Liver (tissue), 9 donors: Measurements from ENCODE around the gene TAC3. TPM values are rescaled to one million over a fixed set of nuclear protein-coding genes. Genes with fewer than 3 reads are reported as not detected.
"Not testable (repeated sequence)": the region's sequence is repeated elsewhere in the genome, so short reads cannot be mapped to it uniquely, and the experiment has no call there.

Source experiments
- DNase-seq: peaks from one replicate; pipeline ENCODE4 v3.0.0-alpha.2; 2017; ENCODE audit warnings: low spot score
- H3K27ac ChIP-seq, 2 donors: one replicate each; pipeline ENCODE4 v1.7.0; 2013; ENCODE audit warnings: inconsistent platforms in 2 of 2, low read length in 2 of 2, control low read depth in 1 of 2, low read depth in 1 of 2, mild to moderate bottlenecking in 1 of 2
- H3K27me3 ChIP-seq, 4 donors: one replicate each; pipeline versions ENCODE4 v1.6.1 to v1.7.0; 2013; ENCODE audit warnings: low read length in 3 of 4, inconsistent platforms in 1 of 4, mild to moderate bottlenecking in 1 of 4, moderate library complexity in 1 of 4; ENCODE audit not compliant: control insufficient read depth in 4 of 4, insufficient read depth in 4 of 4
- H3K36me3 ChIP-seq, 4 donors: one replicate each; pipeline versions ENCODE4 v1.6.1 to v1.7.0; 2013; ENCODE audit warnings: low read length in 3 of 4, mild to moderate bottlenecking in 3 of 4, low read depth in 1 of 4, moderate library complexity in 1 of 4; ENCODE audit not compliant: control insufficient read depth in 4 of 4, insufficient read depth in 3 of 4
- H3K4me1 ChIP-seq, 4 donors: one replicate each; pipeline versions ENCODE4 v1.6.1 to v1.7.0; 2013; ENCODE audit warnings: low read length in 3 of 4, mild to moderate bottlenecking in 3 of 4, moderate library complexity in 1 of 4; ENCODE audit not compliant: control insufficient read depth in 4 of 4, insufficient read depth in 4 of 4
- H3K4me3 ChIP-seq, 3 donors: one replicate each; pipeline versions ENCODE4 v1.6.1 to v1.7.0; 2013; ENCODE audit warnings: low read length in 3 of 3, control low read depth in 1 of 3, low read depth in 1 of 3, mild to moderate bottlenecking in 1 of 3
- H3K9ac ChIP-seq, 2 donors: one replicate each; pipeline ENCODE4 v1.7.0; 2013; ENCODE audit warnings: low read length in 2 of 2, mild to moderate bottlenecking in 2 of 2, moderate library complexity in 2 of 2, control low read depth in 1 of 2, low read depth in 1 of 2
- H3K9me3 ChIP-seq, 4 donors: one replicate each; pipeline versions ENCODE4 v1.6.1 to v1.7.0; 2013; ENCODE audit warnings: low read length in 3 of 4; ENCODE audit not compliant: control insufficient read depth in 4 of 4
- EGR1 ChIP-seq, 2 donors: IDR thresholded peaks; 2 replicates each; pipeline ENCODE4 v1.6.1; 2016 to 2018; ENCODE audit warnings: antibody characterized with exemption in 2 of 2, low read depth in 2 of 2
- FOXA1 ChIP-seq: IDR thresholded peaks from 2 replicates; pipeline ENCODE4 v1.6.1; 2016; ENCODE audit warnings: antibody characterized with exemption
- GABPA ChIP-seq, 2 donors: IDR thresholded peaks in 1 of 2; conservative IDR thresholded peaks in 1 of 2; 2 replicates each; pipeline ENCODE4 v1.6.1; 2016; ENCODE audit warnings: antibody characterized with exemption in 2 of 2, mild to moderate bottlenecking in 1 of 2, moderate library complexity in 1 of 2
- HNF4A ChIP-seq, 2 donors: conservative IDR thresholded peaks; 2 replicates each; pipeline ENCODE4 v1.6.1; 2016; ENCODE audit warnings: antibody characterized with exemption in 2 of 2, mild to moderate bottlenecking in 2 of 2
- HNF4G ChIP-seq: IDR thresholded peaks from 2 replicates; pipeline ENCODE4 v1.6.1; 2016; ENCODE audit warnings: antibody characterized with exemption
- JUND ChIP-seq, 2 donors: IDR thresholded peaks; 2 replicates each; pipeline ENCODE4 v1.6.1; 2016; ENCODE audit warnings: antibody characterized with exemption in 2 of 2
- NR2F2 ChIP-seq: IDR thresholded peaks from 2 replicates; pipeline ENCODE4 v1.6.1; 2016; ENCODE audit warnings: antibody characterized with exemption
- RAD21 ChIP-seq, 2 donors: IDR thresholded peaks; 2 replicates each; pipeline ENCODE4 v1.6.1; 2016; ENCODE audit warnings: antibody characterized with exemption in 2 of 2, mild to moderate bottlenecking in 2 of 2
- RXRA ChIP-seq, 2 donors: IDR thresholded peaks; 2 replicates each; pipeline ENCODE4 v1.6.1; 2017 to 2018; ENCODE audit warnings: antibody characterized with exemption in 2 of 2, mild to moderate bottlenecking in 1 of 2
- SP1 ChIP-seq: IDR thresholded peaks from 2 replicates; pipeline ENCODE4 v1.6.1; 2018; ENCODE audit warnings: antibody characterized with exemption, mild to moderate bottlenecking
- TAF1 ChIP-seq: conservative IDR thresholded peaks from 2 replicates; pipeline ENCODE4 v1.6.1; 2016; ENCODE audit warnings: antibody characterized with exemption, mild to moderate bottlenecking
- YY1 ChIP-seq: IDR thresholded peaks from 2 replicates; pipeline ENCODE4 v1.6.1; 2016; ENCODE audit warnings: antibody characterized with exemption, mild to moderate bottlenecking
- WGBS: extraction: QIAGEN DNeasy Blood & Tissue Kit; methylation state at CpG from one replicate; pipeline ENCODE4 v1.1.7; 2013; 5-methylcytosine and 5-hydroxymethylcytosine counted together
- polyA plus RNA-seq, 2 donors: library from polyadenylated mRNA; stranded (reverse) in 1 of 2; unstranded in 1 of 2; fragments of 200-250 nt in 1 of 2; fragments of >200 nt in 1 of 2; fragmentation: Nextera tagmentation in 1 of 2; extraction: Ambion mirVana in 1 of 2; gene quantifications; one replicate each; pipeline versions ENCODE4 v1.2.1 to v1.2.3, GENCODE V29; 2013 to 2015
- total RNA-seq, 2 donors: library from RNA; depleted of rRNA; stranded (reverse); fragments of >200 nt; gene quantifications; one replicate each; pipeline ENCODE4 v1.2.3, GENCODE V29; 2014
- TF ChIP-seq, protein P1 (sequence below): IDR thresholded peaks from 2 replicates; pipeline ENCODE4 v1.6.1; 2016; ENCODE audit warnings: antibody characterized with exemption, mild to moderate bottlenecking
- TF ChIP-seq, protein P2 (sequence below): IDR thresholded peaks from 2 replicates; pipeline ENCODE4 v1.6.1; 2016; ENCODE audit warnings: antibody characterized with exemption
- TF ChIP-seq, protein P3 (sequence below): IDR thresholded peaks from 2 replicates; pipeline ENCODE4 v1.6.1; 2016; ENCODE audit warnings: antibody characterized with exemption
- TF ChIP-seq, protein P4 (sequence below): fragments of 150-350 bp; IDR thresholded peaks from 2 replicates; pipeline ENCODE4 v1.5.1; 2017; ENCODE audit warnings: improper control_type of control experiment, low read depth, low read length; ENCODE audit not compliant: missing input control
- TF ChIP-seq, protein P5 (sequence below): IDR thresholded peaks from 2 replicates; pipeline ENCODE4 v1.6.1; 2016; ENCODE audit warnings: antibody characterized with exemption
- donor health status: healthy.
- donor health status: healthy.
- donor health status: healthy.
- donor health status: healthy.
- donor health status: healthy.

Gene TAC3
- total and polyA plus RNA-seq, 4 donors, result not detected

DNA sequence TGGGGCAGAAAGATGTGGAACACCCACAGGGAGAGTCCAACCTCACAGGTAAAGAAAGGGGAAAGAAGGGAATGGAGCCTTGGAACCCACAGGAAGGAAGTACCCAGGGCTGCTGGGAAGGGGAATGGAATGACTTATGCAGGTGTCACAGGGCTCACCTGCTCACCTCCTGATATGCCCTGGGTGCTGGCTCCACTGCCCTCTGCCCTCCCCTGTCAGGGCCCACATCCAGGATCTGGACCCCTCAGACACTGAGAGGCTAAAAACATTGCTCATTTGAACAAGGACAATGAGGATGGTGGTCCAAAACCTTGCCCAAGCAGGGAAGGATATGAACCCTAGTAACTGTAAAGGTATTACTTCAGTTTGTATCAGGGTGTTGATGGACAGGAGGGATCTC, 29.3 kb downstream of the TAC3 start:
- H3K27me3 ChIP-seq, result no peaks in the 10 kb centered on the region
- H3K27ac ChIP-seq, result no peak overlapping the region
- peak; percentile 31 for DNase-seq
- no peak for TF ChIP-seq HNF4A (conservative IDR thresholded peaks at IDR 0.05)
- no peak for TF ChIP-seq EGR1 (IDR thresholded peaks at IDR 0.05; ENCODE audit: low read depth in 2 of 2)
- no peak for TF ChIP-seq NR2F2
- TF ChIP-seq RXRA (IDR thresholded peaks at IDR 0.05), result no peak
- no peak for TF ChIP-seq GABPA (IDR thresholded peaks at IDR 0.05 in 1 of 2, conservative IDR thresholded peaks at IDR 0.05 in 1 of 2)
- TF ChIP-seq, protein P1, sequence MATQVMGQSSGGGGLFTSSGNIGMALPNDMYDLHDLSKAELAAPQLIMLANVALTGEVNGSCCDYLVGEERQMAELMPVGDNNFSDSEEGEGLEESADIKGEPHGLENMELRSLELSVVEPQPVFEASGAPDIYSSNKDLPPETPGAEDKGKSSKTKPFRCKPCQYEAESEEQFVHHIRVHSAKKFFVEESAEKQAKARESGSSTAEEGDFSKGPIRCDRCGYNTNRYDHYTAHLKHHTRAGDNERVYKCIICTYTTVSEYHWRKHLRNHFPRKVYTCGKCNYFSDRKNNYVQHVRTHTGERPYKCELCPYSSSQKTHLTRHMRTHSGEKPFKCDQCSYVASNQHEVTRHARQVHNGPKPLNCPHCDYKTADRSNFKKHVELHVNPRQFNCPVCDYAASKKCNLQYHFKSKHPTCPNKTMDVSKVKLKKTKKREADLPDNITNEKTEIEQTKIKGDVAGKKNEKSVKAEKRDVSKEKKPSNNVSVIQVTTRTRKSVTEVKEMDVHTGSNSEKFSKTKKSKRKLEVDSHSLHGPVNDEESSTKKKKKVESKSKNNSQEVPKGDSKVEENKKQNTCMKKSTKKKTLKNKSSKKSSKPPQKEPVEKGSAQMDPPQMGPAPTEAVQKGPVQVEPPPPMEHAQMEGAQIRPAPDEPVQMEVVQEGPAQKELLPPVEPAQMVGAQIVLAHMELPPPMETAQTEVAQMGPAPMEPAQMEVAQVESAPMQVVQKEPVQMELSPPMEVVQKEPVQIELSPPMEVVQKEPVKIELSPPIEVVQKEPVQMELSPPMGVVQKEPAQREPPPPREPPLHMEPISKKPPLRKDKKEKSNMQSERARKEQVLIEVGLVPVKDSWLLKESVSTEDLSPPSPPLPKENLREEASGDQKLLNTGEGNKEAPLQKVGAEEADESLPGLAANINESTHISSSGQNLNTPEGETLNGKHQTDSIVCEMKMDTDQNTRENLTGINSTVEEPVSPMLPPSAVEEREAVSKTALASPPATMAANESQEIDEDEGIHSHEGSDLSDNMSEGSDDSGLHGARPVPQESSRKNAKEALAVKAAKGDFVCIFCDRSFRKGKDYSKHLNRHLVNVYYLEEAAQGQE, result no peak
- TF ChIP-seq, protein P2, sequence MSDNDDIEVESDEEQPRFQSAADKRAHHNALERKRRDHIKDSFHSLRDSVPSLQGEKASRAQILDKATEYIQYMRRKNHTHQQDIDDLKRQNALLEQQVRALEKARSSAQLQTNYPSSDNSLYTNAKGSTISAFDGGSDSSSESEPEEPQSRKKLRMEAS, result no peak
- TF ChIP-seq HNF4G, result no peak
- TF ChIP-seq, protein P3, sequence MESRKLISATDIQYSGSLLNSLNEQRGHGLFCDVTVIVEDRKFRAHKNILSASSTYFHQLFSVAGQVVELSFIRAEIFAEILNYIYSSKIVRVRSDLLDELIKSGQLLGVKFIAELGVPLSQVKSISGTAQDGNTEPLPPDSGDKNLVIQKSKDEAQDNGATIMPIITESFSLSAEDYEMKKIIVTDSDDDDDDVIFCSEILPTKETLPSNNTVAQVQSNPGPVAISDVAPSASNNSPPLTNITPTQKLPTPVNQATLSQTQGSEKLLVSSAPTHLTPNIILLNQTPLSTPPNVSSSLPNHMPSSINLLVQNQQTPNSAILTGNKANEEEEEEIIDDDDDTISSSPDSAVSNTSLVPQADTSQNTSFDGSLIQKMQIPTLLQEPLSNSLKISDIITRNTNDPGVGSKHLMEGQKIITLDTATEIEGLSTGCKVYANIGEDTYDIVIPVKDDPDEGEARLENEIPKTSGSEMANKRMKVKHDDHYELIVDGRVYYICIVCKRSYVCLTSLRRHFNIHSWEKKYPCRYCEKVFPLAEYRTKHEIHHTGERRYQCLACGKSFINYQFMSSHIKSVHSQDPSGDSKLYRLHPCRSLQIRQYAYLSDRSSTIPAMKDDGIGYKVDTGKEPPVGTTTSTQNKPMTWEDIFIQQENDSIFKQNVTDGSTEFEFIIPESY, result no peak
- no peak for TF ChIP-seq SP1
- no peak for TF ChIP-seq FOXA1
- TF ChIP-seq, protein P4, sequence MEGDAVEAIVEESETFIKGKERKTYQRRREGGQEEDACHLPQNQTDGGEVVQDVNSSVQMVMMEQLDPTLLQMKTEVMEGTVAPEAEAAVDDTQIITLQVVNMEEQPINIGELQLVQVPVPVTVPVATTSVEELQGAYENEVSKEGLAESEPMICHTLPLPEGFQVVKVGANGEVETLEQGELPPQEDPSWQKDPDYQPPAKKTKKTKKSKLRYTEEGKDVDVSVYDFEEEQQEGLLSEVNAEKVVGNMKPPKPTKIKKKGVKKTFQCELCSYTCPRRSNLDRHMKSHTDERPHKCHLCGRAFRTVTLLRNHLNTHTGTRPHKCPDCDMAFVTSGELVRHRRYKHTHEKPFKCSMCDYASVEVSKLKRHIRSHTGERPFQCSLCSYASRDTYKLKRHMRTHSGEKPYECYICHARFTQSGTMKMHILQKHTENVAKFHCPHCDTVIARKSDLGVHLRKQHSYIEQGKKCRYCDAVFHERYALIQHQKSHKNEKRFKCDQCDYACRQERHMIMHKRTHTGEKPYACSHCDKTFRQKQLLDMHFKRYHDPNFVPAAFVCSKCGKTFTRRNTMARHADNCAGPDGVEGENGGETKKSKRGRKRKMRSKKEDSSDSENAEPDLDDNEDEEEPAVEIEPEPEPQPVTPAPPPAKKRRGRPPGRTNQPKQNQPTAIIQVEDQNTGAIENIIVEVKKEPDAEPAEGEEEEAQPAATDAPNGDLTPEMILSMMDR, result no peak
- TF ChIP-seq RAD21 (IDR thresholded peaks at IDR 0.05), result no peak
- TF ChIP-seq, protein P5, sequence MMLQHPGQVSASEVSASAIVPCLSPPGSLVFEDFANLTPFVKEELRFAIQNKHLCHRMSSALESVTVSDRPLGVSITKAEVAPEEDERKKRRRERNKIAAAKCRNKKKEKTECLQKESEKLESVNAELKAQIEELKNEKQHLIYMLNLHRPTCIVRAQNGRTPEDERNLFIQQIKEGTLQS, result no peak
- TF ChIP-seq YY1, result no peak
- TF ChIP-seq JUND (IDR thresholded peaks at IDR 0.05), result no peak
- TF ChIP-seq TAF1, result no peak
- H3K36me3 ChIP-seq, result no peaks in the 10 kb centered on the region
- no peak overlapping the region for H3K4me3 ChIP-seq
- H3K9ac ChIP-seq, result no peak overlapping the region
- peaks cover 4 to 34% (median 25%) of the 10 kb centered on the region in 4 donors for H3K4me1 ChIP-seq
- H3K9me3 ChIP-seq, result no peaks in the 10 kb centered on the region

DNA sequence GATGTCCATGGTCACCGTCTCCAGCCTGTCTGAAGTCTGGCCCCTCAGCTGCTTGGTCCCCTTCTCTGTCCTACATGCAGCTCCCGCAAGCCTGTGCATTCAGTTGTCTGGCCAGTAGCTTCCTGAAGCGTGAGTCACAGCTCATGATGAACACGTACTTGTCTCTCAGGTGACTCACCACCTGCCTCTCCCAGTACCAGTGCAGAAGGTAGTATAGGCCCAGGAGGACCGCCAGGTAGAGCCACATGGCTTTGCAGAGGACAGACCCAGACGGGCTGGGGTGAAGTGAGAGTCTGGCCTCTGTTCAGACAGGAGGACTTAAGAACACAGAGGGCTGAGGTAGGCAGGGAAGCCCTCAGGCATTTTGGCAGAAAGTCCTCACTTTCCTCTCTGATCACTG, 30.6 kb downstream of the TAC3 start:
- H3K27ac ChIP-seq, H3K4me3 ChIP-seq, H3K36me3 ChIP-seq, H3K9me3 ChIP-seq, H3K9ac ChIP-seq, H3K27me3 ChIP-seq: not testable (repeated sequence)
- peak; percentile 14 for DNase-seq
- WGBS, result 81% methylated on average over 5 of the region's 6 CpGs
- peaks cover 2 to 21% (median 13%) of the 10 kb centered on the region in 4 donors for H3K4me1 ChIP-seq
